Testis (tissue), 2 donors: Measurements from ENCODE around the gene OTOP3.

ENCODE experiments used
- POLR2A ChIP-seq: fragments of 450-650 bp; IDR thresholded peaks from one replicate; pipeline ENCODE4 v1.6.1; 2017; ENCODE audit warnings: antibody characterized with exemption, mild to moderate bottlenecking, moderate library complexity
- TF ChIP-seq, protein P1 (sequence below), 3 experiments: fragments of 450-650 bp in 2 of 3; fragments of 200-600 bp in 1 of 3; sonication (generic) in 1 of 3; IDR thresholded peaks; one replicate each; pipeline ENCODE4 v1.5.1; 2016 to 2019; ENCODE audit warnings: antibody characterized with exemption in 3 of 3, mild to moderate bottlenecking in 2 of 3, moderate library complexity in 1 of 3

DNA sequence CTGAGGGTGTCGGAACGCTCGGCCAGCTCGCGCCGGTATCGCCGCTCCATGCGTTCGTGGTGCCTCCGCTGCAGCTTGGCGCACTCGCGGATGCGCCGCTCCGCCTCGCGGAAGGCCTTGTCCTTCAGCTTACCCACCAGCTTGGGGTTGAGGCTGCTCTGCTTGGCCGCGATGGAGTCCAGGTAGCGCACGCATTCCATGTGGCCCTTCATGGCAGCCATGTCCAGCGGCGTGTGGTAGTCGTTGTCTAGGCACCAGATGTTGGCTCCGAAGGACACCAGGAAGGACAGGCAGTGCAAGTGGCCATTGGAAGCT, 15.4 kb upstream of the OTOP3 start:
- TF ChIP-seq, protein P1, sequence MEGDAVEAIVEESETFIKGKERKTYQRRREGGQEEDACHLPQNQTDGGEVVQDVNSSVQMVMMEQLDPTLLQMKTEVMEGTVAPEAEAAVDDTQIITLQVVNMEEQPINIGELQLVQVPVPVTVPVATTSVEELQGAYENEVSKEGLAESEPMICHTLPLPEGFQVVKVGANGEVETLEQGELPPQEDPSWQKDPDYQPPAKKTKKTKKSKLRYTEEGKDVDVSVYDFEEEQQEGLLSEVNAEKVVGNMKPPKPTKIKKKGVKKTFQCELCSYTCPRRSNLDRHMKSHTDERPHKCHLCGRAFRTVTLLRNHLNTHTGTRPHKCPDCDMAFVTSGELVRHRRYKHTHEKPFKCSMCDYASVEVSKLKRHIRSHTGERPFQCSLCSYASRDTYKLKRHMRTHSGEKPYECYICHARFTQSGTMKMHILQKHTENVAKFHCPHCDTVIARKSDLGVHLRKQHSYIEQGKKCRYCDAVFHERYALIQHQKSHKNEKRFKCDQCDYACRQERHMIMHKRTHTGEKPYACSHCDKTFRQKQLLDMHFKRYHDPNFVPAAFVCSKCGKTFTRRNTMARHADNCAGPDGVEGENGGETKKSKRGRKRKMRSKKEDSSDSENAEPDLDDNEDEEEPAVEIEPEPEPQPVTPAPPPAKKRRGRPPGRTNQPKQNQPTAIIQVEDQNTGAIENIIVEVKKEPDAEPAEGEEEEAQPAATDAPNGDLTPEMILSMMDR (IDR thresholded peaks at IDR 0.05) = no peak
- TF ChIP-seq POLR2A = no peak
